Measurements from ENCODE around the gene CAVIN4. TPM values are rescaled to one million over a fixed set of nuclear protein-coding genes. Genes with fewer than 3 reads are reported as not detected.

CAVIN4 gene, protein sequence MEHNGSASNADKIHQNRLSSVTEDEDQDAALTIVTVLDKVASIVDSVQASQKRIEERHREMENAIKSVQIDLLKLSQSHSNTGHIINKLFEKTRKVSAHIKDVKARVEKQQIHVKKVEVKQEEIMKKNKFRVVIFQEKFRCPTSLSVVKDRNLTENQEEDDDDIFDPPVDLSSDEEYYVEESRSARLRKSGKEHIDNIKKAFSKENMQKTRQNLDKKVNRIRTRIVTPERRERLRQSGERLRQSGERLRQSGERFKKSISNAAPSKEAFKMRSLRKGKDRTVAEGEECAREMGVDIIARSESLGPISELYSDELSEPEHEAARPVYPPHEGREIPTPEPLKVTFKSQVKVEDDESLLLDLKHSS
- total RNA-seq = 50.9 TPM
- long read RNA-seq, transcript CAVIN4-201 (2 exons, 2,615 nt) = major isoform, 118 of 122 reads
- long read RNA-seq, partial matches to known transcripts = 0 of 122 reads
- long read RNA-seq, other reads (novel, unspliced or antisense) = 4 of 122 reads

GRCh38 chr9:100577776-100578448 is at the start of gene CAVIN4:
Gene CAVIN4, plus strand, starts transcription at chr9:100578079. Its CDS starts 65 bp downstream, at chr9:100578144.
- no peaks in the 10 kb centered on the region for H3K27me3 ChIP-seq (ENCODE audit: low read depth)
- peak within 1 kb of the TSS; percentile 81 for H3K27ac ChIP-seq (replicated peaks)
- H3K36me3 ChIP-seq = no peaks in the 10 kb centered on the region
- no peak for DNase-seq
- intact Hi-C loops (cut with micrococcal nuclease) = no loop called here
- no peak for TF ChIP-seq CTCF (IDR thresholded peaks at IDR 0.05; ENCODE audit: borderline replicate concordance)
- peak within 1 kb of the TSS; percentile 67 for H3K4me3 ChIP-seq
- H3K9me3 ChIP-seq (replicated peaks) = no peaks in the 10 kb centered on the region
- H3K4me1 ChIP-seq = peaks cover 7% of the 10 kb centered on the region

GRCh38 chr9:100534401-100534800 is 43.5 kb upstream of the CAVIN4 start:
- no peak for TF ChIP-seq CTCF (IDR thresholded peaks at IDR 0.05; ENCODE audit: borderline replicate concordance)
- H3K36me3 ChIP-seq = no peaks in the 10 kb centered on the region
- no peaks in the 10 kb centered on the region for H3K9me3 ChIP-seq (replicated peaks)
- intact Hi-C loops (cut with micrococcal nuclease) = no loop called here
- H3K27me3 ChIP-seq (ENCODE audit: low read depth) = no peaks in the 10 kb centered on the region
- H3K4me1 ChIP-seq = no peaks in the 10 kb centered on the region
- no peak for DNase-seq
- no peak overlapping the region for H3K27ac ChIP-seq (replicated peaks)
- no peak overlapping the region for H3K4me3 ChIP-seq

DNA sequence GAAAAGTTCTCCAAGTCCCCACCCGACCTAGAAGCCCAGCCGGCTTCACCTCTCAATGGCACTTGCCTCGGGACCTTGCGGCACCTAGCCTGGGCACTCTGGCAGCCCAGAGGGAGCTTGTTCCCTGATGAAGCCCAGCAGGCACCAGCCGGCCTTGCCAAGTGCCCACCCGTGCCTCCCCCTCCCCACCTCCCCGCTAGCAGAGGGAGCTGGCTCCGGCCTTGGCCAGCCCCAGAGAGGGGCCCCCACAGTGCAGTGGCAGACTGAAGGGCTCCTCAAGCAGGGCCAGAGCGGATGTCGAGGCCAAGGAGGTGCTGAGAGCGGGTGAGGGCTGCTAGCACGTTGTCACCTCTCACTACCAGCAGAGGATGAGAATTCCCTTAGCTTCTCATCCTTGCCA is 37.6 kb upstream of the CAVIN4 start:
- Histone ChIP-seq H3K27ac (replicated peaks) (no peak overlapping the region), H3K4me1 (no peaks in the 10 kb centered on the region), H3K9me3 (replicated peaks) (peaks cover 10% of the 10 kb centered on the region), H3K27me3 (ENCODE audit: low read depth) (no peaks in the 10 kb centered on the region), H3K4me3 (no peak overlapping the region), H3K36me3 (no peaks in the 10 kb centered on the region)
- no peak for DNase-seq
- no peak for TF ChIP-seq CTCF (IDR thresholded peaks at IDR 0.05; ENCODE audit: borderline replicate concordance)
- intact Hi-C loops (cut with micrococcal nuclease) = no loop called here

DNA sequence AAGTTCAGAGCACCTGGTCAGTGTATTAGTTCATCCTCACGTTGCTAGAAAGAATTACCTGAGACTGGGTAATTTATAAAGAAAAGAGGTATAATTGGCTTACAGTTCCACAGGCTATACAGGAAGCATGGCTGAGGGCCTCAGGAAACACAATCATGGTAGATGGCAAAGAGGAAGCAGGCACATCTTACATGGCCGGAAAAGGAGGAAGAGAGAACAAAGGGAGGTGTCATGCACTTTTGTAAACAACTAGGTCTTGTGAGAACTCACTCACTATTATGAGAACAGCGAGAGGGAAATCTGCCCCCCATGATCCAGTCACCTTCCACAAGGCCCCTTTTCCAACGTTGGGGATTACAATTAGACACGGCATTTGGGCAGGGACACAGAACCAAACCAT is 28.8 kb upstream of the CAVIN4 start:
- no peak for TF ChIP-seq CTCF (IDR thresholded peaks at IDR 0.05; ENCODE audit: borderline replicate concordance)
- DNase-seq = no peak
- H3K27me3 ChIP-seq (ENCODE audit: low read depth) = no peaks in the 10 kb centered on the region
- no peak overlapping the region for H3K4me3 ChIP-seq
- H3K36me3 ChIP-seq = no peaks in the 10 kb centered on the region
- no peaks in the 10 kb centered on the region for H3K4me1 ChIP-seq
- intact Hi-C loops (cut with micrococcal nuclease) = no loop called here
- no peak overlapping the region for H3K27ac ChIP-seq (replicated peaks)
- peaks cover 14% of the 10 kb centered on the region for H3K9me3 ChIP-seq (replicated peaks)

DNA sequence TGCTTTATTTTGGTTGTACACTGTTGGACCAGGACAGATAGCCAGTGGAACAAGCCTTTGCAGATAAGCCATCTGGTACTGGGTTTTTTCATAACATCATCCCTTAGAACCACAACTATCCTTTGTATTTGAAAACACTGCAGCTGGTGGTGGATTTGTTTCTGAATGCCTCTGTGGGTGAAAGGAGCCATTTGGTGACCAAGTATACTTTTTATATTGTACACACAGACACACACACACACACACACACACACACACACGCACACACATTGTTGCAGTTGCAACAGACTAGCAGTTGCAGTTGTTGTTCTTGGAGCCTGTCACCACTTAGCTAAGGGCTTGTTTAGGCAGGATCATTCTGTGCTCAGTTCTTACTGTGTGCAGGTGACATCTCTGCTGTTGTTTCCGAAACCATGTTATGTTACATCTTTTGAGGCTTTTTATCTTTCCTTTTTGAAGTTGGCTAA is 22.9 kb upstream of the CAVIN4 start:
- no peaks in the 10 kb centered on the region for H3K4me1 ChIP-seq
- intact Hi-C loops (cut with micrococcal nuclease) = no loop called here
- H3K27me3 ChIP-seq (ENCODE audit: low read depth) = no peaks in the 10 kb centered on the region
- no peak overlapping the region for H3K27ac ChIP-seq (replicated peaks)
- no peaks in the 10 kb centered on the region for H3K9me3 ChIP-seq (replicated peaks)
- H3K36me3 ChIP-seq = no peaks in the 10 kb centered on the region
- no peak for TF ChIP-seq CTCF (IDR thresholded peaks at IDR 0.05; ENCODE audit: borderline replicate concordance)
- no peak overlapping the region for H3K4me3 ChIP-seq
- DNase-seq = no peak

All from left ventricle myocardium inferior (tissue), 1 donor.